ENCODE results near the gene COQ8A. TPM values are rescaled to one million over a fixed set of nuclear protein-coding genes. Genes with fewer than 3 reads are reported as not detected.
A peak's percentile ranks its signal among the peaks of the same experiment; 100 is the strongest.

The COQ8A gene
- total RNA-seq, 1 experiment from 2014 or later, result 24.6 TPM

DNA sequence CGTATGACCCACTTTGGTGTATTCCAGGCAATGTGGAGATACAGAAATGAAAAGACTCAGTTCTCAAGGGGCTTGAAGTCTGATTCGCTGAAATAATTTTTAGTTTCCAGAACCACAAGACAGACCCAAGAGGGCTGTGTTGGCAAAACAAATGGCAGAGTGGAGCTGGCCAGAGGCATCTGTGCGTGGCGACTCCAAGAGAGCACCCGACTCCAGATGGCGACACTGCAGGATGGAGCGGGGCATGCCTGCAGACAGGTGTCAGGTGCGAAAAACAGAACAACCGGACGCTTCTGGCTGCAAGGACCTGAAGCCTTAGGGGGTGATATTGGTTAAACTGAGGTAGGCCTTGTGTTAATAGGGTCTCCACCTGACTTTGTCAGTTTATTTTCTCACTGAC, 31.7 kb upstream of the COQ8A start:
- Mint-ChIP-seq H3K27me3 (ENCODE audit: unreplicated experiment) (no peaks in the 10 kb centered on the region), H3K4me3 (ENCODE audit: low read depth, unreplicated experiment) (no peak overlapping the region), H3K36me3 (ENCODE audit: insufficient read depth, unreplicated experiment) (no peaks in the 10 kb centered on the region), H3K4me1 (ENCODE audit: low read depth, unreplicated experiment) (no peaks in the 10 kb centered on the region), H3K27ac (ENCODE audit: unreplicated experiment) (no peak overlapping the region), H3K9me3 (ENCODE audit: low read depth, unreplicated experiment) (no peaks in the 10 kb centered on the region)
- BruUV-seq (replicated peaks), result no TSS peak
- TF ChIP-seq, protein P1, sequence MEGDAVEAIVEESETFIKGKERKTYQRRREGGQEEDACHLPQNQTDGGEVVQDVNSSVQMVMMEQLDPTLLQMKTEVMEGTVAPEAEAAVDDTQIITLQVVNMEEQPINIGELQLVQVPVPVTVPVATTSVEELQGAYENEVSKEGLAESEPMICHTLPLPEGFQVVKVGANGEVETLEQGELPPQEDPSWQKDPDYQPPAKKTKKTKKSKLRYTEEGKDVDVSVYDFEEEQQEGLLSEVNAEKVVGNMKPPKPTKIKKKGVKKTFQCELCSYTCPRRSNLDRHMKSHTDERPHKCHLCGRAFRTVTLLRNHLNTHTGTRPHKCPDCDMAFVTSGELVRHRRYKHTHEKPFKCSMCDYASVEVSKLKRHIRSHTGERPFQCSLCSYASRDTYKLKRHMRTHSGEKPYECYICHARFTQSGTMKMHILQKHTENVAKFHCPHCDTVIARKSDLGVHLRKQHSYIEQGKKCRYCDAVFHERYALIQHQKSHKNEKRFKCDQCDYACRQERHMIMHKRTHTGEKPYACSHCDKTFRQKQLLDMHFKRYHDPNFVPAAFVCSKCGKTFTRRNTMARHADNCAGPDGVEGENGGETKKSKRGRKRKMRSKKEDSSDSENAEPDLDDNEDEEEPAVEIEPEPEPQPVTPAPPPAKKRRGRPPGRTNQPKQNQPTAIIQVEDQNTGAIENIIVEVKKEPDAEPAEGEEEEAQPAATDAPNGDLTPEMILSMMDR (IDR thresholded peaks at IDR 0.05; ENCODE audit: unreplicated experiment), result no peak
- intact Hi-C loops (cut with micrococcal nuclease; ENCODE audit: unreplicated experiment), result no loop called here
- CTCF ChIA-PET, result no interaction called here
- DNase-seq, result no peak

DNA sequence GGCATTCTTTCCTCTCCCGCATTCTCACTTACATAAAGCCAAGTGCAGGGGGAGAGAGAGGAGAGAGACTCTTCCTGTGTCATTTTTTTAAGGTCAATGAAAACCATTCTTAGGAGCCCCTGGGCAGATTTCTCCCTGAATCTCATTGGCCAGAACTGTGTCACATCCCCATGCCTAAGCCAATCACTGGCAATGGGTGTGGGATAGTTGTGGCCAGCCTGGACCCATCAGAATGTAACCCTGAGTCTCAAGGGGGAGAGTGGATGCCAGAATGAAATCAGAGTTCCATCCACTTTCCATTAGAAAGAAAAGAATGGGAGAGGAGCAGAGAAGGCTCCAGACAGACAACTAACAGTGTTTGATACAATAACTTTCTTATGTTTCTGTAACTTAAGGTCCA, 31.2 kb upstream of the COQ8A start:
- BruUV-seq (replicated peaks), result no TSS peak
- no peaks in the 10 kb centered on the region for H3K36me3 Mint-ChIP-seq (ENCODE audit: insufficient read depth, unreplicated experiment)
- CTCF ChIA-PET, result no interaction called here
- TF ChIP-seq, protein P1 (IDR thresholded peaks at IDR 0.05; ENCODE audit: unreplicated experiment), result no peak
- no peaks in the 10 kb centered on the region for H3K9me3 Mint-ChIP-seq (ENCODE audit: low read depth, unreplicated experiment)
- H3K4me3 Mint-ChIP-seq (ENCODE audit: low read depth, unreplicated experiment), result no peak overlapping the region
- no peak for DNase-seq
- H3K4me1 Mint-ChIP-seq (ENCODE audit: low read depth, unreplicated experiment), result no peaks in the 10 kb centered on the region
- intact Hi-C loops (cut with micrococcal nuclease; ENCODE audit: unreplicated experiment), result no loop called here
- no peaks in the 10 kb centered on the region for H3K27me3 Mint-ChIP-seq (ENCODE audit: unreplicated experiment)
- no peak overlapping the region for H3K27ac Mint-ChIP-seq (ENCODE audit: unreplicated experiment)

DNA sequence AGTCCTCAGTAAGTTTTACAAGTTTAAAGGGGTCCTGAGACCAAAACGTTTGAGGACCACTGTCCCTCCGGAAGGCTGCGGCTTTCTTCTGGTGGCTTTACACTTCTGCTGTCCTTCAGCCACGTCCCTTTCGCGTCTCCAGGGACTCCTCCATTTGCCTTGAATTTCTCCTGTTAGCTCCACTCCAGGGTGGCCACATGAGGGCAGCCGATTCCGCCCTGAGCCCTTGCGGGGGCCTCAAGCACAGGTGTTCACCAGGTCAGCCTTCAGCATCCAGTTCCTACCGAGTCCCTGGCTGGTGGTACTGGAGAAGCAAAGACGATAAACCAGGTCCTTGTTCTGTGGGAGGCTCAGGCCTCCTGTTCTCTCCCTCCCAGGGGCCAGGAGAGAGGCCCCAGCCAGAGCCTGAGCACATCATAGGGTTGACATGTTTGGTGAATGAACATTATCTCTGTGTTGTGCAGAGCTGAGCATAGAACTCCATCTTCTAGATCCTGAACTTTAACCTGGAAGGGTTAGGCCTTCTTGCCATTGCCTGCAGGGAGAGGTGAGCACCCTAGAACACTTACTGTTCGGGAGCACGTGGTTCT, 27.4 kb upstream of the COQ8A start:
- peak; percentile 82 for DNase-seq
- H3K4me1 Mint-ChIP-seq (ENCODE audit: low read depth, unreplicated experiment), result no peaks in the 10 kb centered on the region
- H3K27me3 Mint-ChIP-seq (ENCODE audit: unreplicated experiment), result no peaks in the 10 kb centered on the region
- CTCF ChIA-PET, result interaction anchor here (0.7 to 1.0 kb wide), 4 partner anchors 25 to 524 kb away, joined by 3 to 5 read pairs (median 4); partner anchors contain the start of gene COQ8A
- intact Hi-C loops (cut with micrococcal nuclease; ENCODE audit: unreplicated experiment), result loop anchor here (1.0 to 10.0 kb wide), 2 partner anchors 222 to 525 kb away; no protein-coding TSS in a partner anchor
- no peaks in the 10 kb centered on the region for H3K9me3 Mint-ChIP-seq (ENCODE audit: low read depth, unreplicated experiment)
- no TSS peak for BruUV-seq (replicated peaks)
- H3K27ac Mint-ChIP-seq (ENCODE audit: unreplicated experiment), result no peak overlapping the region
- TF ChIP-seq, protein P1 (IDR thresholded peaks at IDR 0.05; ENCODE audit: unreplicated experiment), result peak; percentile 69
- no peaks in the 10 kb centered on the region for H3K36me3 Mint-ChIP-seq (ENCODE audit: insufficient read depth, unreplicated experiment)
- H3K4me3 Mint-ChIP-seq (ENCODE audit: low read depth, unreplicated experiment), result no peak overlapping the region

DNA sequence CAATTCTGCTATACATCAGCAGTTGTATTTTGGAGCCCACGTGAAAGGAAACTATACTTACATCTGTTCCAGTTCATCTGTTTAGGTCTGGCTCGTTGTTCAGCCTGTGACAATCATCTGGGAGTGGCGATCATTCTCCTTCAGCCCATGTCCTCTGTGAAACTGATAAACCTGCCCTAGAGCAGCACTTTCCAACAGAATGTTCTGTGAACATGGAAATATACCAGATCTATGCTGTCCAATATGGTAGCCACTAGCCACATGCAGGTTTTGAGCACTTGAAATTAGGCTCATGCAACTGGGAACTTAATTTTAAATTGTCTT, 24.5 kb upstream of the COQ8A start:
- intact Hi-C loops (cut with micrococcal nuclease; ENCODE audit: unreplicated experiment), result loop anchor here (10.0 kb wide), 1 partner anchor 219 kb away; no protein-coding TSS in a partner anchor
- no peak for DNase-seq
- BruUV-seq (replicated peaks), result no TSS peak
- Mint-ChIP-seq H3K27me3 (ENCODE audit: unreplicated experiment) (no peaks in the 10 kb centered on the region), H3K36me3 (ENCODE audit: insufficient read depth, unreplicated experiment) (no peaks in the 10 kb centered on the region), H3K4me1 (ENCODE audit: low read depth, unreplicated experiment) (no peaks in the 10 kb centered on the region), H3K27ac (ENCODE audit: unreplicated experiment) (no peak overlapping the region), H3K4me3 (ENCODE audit: low read depth, unreplicated experiment) (no peak overlapping the region), H3K9me3 (ENCODE audit: low read depth, unreplicated experiment) (no peaks in the 10 kb centered on the region)
- CTCF ChIA-PET, result no interaction called here
- TF ChIP-seq, protein P1 (IDR thresholded peaks at IDR 0.05; ENCODE audit: unreplicated experiment), result no peak
